ENCODE measurements around the gene NCKAP1.
"Not testable (repeated sequence)": the region's sequence is repeated elsewhere in the genome, so short reads cannot be mapped to it uniquely, and the experiment has no call there.

NCKAP1 gene

GRCh38 chr2:182999348-183000028 is 38.8 kb downstream of the NCKAP1 start:
- no peak for DNase-seq (ENCODE audit: low spot score)

DNA sequence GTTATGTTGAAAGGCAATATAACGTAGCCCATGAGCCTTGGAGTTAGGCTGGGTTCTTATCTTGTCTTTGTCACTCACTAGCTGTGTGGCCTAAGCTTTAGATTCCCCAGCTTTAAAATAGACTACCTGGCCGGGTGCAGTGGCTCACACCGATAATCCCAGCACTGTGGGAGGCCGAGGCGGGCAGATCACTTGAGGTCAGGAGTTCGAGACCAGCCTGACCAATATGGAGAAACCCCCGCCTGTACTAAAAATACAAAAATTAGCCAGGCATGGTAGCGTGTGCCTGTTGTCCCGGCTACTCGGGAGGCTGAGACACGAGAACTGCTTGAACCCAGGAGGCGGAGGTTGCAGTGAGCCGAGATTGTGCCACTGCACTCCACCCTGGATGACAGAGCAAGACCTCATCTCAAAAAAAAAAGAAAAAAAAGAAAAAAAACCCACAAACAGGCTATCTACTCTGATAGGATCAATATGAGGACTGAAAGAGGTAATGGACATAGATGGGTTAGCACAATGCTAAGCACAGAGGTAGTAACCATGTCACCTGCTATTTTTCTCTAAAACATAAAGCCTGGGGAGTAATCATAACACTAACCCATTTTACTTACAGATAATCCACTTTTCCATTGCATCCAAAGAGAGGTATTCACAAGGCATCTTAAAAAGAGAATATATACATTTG is 43.9 kb downstream of the NCKAP1 start:
- DNase-seq (ENCODE audit: low spot score) = no peak

DNA sequence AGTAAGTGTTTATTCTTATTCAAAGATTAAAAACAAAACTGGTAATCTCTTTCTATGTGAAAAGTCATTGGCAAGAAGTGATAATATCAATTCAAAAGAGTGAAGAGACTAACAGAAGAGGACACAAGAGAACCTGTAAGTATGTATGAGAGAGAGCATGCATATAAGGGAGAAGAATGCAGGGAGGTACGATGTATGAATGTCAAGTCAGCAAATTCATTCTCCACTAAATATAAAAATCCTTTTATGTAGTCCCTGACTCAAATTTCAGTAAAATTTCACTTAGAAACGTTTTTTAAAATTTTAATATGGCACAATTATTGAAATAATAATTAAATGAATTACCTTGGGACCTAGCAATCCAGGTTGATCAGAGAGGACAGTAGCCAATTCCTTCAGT is 55.3 kb downstream of the NCKAP1 start:
- DNase-seq (ENCODE audit: low spot score) = no peak

DNA sequence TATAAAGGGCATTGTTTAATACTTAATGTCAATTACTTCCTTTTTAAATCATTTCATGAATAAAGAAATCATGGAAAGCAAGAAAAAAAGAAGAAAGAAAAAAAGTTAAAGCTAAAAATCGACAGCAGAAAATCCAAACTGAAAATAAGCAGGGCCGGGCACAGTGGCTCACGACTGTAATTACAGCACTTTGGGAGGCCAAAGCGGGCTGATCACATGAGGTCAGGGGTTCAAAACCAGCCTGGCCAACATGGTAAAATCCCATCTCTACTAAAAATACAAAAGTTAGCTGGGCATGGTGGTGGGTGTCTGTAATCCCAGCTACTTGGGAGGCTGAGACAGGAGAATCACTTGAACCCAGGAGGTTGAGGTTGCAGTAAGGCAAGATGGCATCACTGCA is 56.8 kb downstream of the NCKAP1 start:
- not testable (repeated sequence) for DNase-seq (ENCODE audit: low spot score)

DNA sequence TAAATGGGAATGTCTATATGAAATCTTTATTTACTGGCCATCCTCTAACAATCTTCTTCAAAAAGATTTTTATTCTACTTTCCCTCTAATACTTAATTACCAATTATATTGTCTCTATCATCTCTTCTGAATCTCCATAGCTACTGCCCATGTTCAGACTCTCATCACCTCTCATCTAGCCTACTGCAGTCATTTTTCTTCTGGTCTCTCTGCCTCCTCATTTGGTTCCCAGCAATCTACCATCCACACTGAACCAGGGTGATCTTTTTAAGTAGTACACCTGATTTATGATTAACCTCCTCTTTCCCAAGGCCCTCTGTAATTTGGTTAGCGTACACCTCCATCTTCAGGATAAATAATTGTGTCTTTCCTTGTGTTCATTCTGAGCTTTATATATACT is 57.6 kb downstream of the NCKAP1 start:
- DNase-seq (ENCODE audit: low spot score) = no peak

- peak; percentile 70 for DNase-seq (ENCODE audit: low spot score)
Observed at GRCh38 chr2:182980115-182980514, 58.1 kb downstream of the NCKAP1 start.

DNA sequence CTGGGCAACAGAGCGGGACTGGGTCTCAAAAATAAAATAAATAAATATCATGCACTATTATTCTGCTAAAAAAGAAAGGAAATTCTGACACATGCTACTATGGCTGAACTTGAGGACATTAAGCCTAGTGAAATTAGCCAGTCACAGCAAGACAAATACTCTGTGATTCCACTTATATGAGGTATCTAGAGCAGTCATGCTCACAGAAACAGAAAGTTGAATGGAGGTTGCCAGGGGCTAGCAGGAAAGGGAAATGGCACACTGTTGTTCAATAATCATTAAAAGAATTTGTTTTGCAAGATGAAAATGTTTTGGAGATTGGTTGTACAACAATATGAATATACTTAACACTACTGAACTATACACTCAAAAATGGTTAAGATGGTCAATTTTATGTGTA is 60.8 kb downstream of the NCKAP1 start:
- DNase-seq (ENCODE audit: low spot score) = no peak

DNA sequence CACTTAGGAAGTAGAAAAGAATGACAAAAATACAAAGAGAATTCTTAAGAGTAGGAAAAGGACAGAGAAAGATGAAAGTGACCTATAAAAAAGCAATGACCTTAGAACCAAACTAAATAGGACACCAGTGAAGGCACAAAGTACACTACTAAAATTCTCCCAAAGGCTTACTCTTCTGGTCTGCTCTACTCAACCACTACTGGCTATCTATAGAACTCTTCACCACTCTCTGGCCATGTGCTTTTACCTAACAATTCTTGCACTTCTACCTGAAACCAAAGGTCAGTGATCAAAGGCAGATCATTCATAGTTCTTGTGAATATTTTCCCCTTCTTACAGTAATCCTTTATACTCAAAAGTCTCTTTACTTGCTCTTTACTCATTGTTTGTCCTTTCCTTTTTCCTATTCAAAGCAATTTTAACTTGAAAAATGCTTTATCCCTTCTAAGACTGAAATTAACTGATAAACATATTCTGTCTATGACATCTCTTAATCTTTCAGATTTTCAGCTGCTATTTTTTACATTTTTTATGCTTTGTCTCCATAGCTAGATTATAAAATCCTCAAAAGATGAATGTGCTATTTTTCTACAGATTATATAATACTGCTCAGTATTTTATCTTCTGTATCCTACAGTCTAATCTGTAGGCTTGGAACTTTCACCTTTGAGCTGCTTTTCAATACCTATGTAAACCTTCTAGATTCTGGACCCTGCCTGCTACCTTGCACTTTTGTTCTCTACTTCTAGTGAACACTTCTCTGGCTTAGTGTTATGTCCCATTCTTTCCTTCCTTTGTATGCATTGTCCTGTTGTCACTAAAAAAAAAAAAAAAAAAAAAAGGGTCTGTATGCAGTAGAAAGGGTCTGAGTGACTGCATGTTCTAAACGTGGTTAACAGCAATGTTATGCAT is 64.6 kb downstream of the NCKAP1 start:
- no peak for DNase-seq (ENCODE audit: low spot score)

DNA sequence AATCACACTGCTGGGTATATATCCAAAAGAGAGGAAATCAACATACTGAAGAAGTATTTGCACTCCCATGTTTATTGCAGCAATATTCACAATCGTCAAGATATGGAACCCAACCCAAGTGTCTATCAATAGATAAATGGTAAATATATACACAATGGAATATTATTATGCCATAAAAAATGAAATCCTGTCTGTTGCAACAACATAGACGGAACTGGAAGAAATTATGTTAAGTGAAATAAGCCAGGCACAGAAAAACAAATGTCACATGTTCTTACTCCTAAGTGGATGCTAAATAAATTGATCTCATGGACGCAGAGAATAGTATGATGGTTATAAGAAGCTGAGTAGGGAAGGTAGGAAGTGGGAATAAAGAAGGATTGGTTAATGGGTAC is 65.7 kb downstream of the NCKAP1 start:
- DNase-seq (ENCODE audit: low spot score) = no peak

DNA sequence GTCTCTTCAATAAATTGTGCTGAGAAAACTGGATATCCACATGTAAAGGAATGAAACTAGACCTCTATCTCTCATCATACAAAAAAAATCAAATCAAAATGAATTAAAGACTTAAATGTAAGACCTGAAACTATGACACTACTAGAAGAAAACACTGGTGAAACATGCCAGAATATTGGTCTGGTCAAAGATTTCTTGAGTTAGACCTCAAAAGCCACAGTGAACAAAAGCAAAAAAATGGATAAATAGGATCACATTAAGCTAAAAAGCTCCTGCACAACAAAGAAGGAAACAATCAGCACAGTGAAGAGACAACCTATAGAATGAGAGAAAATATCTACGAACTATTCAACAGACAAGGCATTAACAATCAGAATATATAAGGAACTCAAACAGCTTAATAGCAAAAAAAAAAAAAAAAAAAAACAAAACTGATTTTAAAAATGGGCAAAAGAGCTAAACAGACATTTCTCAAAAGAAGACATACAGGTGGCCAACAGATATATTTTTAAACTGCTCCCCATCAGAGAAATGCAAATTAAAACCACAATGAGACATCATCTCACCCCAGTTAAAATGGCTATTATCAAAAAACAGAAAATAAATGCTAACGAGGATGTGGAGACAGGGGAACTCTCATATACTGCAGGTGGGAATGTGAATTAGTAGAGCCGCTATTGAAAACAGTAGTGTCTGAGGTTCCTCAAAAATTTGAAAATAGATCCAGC is 66.3 kb downstream of the NCKAP1 start:
- DNase-seq (ENCODE audit: low spot score) = no peak

- DNase-seq (ENCODE audit: low spot score) = no peak
Observed at GRCh38 chr2:182970486-182970885, 67.8 kb downstream of the NCKAP1 start.

DNA sequence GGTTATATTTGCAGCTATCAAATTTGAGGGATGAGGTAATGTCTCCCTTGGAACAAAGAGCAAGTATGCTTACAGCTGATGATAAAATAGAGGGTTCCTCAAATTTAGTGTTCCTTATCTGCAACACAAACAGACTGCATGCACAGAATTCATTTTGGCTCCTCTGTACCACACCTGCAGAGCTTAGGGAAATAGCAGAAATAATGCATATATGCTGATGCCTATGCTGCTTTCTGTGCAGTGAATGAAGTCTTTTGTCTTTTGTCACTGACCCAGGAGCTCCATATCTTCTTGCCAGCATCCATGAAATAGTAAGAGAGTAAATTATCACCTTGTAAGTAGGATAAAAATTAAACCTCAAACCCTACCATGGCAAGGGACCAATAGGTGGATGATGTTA is 69.8 kb downstream of the NCKAP1 start:
- no peak for DNase-seq (ENCODE audit: low spot score)

- DNase-seq (ENCODE audit: low spot score) = not testable (repeated sequence)
Observed at GRCh38 chr2:182966356-182966755, 71.9 kb downstream of the NCKAP1 start.

- DNase-seq (ENCODE audit: low spot score) = no peak
Observed at GRCh38 chr2:182962641-182963040, 75.6 kb downstream of the NCKAP1 start.

DNA sequence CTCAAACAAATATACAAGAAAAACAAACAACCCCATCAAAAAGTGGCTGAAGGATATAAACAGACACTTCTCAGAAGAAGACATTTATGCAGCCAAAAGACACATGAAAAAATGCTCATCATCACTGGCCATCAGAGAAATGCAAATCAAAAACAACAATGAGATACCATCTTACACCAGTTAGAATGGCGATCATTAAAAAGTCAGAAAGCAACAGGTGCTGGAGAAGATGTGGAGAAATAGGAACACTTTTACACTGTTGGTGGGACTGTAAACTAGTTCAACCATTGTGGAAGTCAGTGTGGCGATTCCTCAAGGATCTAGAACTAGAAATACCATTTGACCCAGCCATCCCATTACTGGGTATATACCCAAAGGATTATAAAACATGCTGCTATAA is 77.4 kb downstream of the NCKAP1 start:
- not testable (repeated sequence) for DNase-seq (ENCODE audit: low spot score)

DNA sequence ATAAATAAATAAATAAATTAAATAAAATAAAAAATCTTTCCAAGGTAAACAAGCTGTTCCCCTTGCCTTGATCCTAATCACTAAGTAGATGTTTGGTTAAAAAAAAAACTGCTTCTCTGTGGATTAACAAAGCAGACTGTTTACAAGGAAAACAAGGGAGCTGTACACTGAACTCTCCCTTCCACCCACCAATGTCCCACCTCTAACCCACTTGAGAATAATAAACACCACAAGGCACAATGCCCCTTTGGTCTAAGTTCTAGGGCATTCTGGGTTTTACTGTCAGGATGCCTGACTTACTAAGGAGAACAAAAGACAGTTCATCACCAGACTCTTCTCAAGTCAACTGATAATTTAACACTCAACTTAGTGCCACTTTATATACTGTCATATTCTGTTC is 83.5 kb downstream of the NCKAP1 start:
- DNase-seq (ENCODE audit: low spot score) = no peak

DNA sequence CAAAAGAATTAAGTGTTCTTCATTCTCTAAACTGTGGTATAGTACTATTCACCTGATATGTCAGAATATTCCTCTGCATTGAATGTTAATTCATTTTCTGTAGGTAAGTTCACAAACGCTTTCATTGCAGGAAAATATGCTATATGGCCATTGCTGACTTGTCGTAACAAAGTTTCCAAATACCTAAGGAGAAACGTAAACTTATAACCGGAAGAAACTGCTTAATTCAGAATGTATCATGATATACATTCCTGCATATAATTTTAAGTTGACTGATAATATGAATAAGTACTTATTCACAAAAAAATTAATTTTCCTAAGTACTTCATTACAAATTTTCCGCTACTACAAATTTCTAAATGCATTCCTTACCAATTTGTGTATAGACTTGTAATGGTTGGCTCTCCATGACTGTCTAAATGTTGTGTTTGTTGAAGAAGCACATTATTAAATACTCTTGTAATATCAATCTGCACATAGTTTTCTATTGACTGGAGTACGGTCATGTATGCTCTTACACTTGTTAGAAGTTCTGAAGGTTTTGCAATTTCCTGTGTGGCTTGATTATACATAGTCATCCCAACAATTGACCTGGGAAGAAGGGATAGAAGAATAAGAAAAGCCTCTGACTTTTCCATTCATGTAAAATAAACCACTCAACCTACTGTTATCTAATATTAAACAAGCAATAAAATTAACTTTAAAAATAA is 85.4 kb downstream of the NCKAP1 start:
- no peak for DNase-seq (ENCODE audit: low spot score)

DNA sequence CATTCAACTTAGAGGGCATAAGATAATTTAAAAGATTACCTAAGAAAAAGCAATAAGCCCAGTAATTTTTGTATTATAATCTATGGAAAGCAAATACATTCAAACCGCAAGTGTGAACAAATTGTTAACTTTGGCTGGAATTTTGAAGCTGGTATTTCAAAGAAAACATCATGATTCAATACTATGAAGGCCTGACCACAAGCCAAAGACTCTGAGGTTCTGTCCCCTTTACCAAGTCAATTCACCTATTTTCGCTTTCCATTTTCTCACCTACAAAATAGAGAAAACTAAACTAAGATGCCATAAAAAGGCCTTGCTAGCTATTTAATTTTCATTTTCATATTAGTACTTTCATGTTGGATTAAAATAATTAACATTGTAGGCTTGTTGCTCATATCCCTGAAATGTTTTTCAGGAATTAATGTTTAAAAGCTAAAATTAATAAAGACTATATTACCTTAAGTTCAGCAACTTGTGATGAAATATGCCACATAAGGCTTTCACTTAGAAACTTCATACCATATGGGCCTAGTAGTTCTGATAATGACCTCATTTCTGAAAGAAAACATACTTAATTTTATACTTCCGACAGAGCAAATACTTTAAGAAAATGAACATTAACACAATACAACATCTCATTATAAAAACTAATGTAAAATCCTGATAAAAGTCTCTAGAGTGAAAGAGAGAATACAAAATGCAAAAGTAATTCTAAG is 86.2 kb downstream of the NCKAP1 start:
- no peak for DNase-seq (ENCODE audit: low spot score)

DNA sequence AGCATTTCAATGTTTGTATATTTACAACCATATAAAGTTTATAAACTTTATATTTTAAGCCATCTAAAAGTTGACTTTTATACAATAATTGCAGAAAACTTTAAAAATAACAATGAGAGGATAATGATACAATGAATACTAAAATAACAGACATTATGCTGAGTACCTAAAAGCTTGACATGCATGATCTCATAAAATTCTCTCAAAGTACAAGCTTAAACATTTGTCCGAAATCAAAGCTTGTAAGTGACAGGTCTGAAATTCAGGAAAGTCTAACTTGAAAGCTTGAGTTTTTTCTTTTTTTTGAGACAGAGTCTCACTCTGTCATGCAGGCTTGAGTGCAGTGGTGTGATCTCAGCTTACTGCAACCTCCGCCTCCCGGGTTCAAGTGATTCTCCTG is 87.7 kb downstream of the NCKAP1 start:
- DNase-seq (ENCODE audit: low spot score) = no peak

DNA sequence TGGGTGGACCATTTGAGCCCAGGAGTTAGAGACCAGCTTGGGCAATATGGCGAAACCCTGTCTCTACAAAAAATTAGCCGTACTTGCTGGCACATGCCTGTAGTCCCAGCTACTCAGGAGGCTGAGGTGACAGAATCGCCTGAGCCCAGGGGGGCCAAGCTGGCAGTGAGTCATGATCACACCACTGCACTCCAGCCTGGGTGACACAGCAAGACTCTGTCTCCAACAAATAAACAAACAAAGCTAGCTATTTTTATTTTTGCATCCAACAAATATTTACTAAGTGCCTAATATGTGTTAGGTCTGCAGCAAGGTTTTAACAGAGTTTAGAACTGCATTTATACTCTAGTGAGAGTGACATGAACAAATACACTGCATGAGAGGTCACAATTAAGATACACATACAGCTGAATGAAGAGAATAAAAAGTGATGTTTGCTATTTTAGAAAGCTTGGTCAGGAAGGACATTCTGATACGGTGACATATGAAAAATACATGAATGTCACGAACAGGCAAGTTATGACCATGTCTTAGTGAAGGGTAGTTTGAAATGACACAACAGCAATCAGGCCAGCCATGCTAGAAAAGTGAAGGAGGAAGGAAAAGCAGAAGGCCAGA is 88.6 kb downstream of the NCKAP1 start:
- DNase-seq (ENCODE audit: low spot score) = no peak

All from SW480 (cell line).